ENCODE data around the gene PBX1. TPM values are rescaled to one million over a fixed set of nuclear protein-coding genes. Genes with fewer than 3 reads are reported as not detected.

The PBX1 gene
- total RNA-seq, 2 donors from 2014 or later = 50.5 to 53.1 TPM

DNA sequence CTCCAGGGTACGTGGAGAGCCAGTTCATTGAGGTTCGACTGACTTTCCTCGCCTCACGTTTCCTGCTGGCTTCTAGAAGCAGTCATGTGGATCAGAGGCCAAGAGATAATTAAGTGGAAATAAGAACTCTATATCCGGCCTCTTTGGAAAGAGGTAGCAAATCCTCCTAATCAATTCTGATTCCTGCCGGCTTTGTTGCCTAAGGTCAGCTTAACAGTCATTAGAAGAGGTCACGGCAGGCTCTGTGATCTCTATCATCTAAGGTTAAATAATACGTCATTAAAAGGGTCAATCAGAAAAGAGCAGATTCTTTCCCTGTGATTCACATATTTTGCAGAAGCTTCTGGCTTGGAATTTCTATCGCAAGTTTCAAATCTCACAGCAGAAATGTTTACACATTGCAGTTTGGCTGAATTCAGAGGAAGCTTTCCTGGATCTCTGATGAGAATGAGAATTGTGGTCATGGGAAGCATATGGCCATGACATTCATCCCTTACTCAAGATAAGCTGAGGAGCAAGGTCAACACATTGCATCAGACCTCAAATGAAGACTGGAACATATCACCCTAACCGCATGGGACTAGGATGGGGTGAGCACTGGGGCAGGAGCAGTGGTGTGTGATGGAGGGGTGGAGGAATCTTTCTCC is 189.4 kb downstream of the PBX1 start:
- peak; percentile 57 for ATAC-seq (ENCODE audit: insufficient number of reproducible peaks, low FRiP score, low read depth)
- TF ChIP-seq, protein P1, sequence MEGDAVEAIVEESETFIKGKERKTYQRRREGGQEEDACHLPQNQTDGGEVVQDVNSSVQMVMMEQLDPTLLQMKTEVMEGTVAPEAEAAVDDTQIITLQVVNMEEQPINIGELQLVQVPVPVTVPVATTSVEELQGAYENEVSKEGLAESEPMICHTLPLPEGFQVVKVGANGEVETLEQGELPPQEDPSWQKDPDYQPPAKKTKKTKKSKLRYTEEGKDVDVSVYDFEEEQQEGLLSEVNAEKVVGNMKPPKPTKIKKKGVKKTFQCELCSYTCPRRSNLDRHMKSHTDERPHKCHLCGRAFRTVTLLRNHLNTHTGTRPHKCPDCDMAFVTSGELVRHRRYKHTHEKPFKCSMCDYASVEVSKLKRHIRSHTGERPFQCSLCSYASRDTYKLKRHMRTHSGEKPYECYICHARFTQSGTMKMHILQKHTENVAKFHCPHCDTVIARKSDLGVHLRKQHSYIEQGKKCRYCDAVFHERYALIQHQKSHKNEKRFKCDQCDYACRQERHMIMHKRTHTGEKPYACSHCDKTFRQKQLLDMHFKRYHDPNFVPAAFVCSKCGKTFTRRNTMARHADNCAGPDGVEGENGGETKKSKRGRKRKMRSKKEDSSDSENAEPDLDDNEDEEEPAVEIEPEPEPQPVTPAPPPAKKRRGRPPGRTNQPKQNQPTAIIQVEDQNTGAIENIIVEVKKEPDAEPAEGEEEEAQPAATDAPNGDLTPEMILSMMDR (IDR thresholded peaks at IDR 0.05) = no peak
- Histone ChIP-seq H3K4me3 (no peak overlapping the region), H3K9me3 (no peaks in the 10 kb centered on the region), H3K27me3 (replicated peaks; ENCODE audit: insufficient read depth) (no peaks in the 10 kb centered on the region), H3K4me1 (ENCODE audit: control insufficient read depth in 1 of 2, low read depth in 2 of 2) (peaks cover 19 to 38% of the 10 kb centered on the region in 2 donors), H3K36me3 (no peaks in the 10 kb centered on the region), H3K27ac (peak overlapping the region in 1 of 2 donors; percentile 5)
- no peak for DNase-seq (ENCODE audit: low spot score)

DNA sequence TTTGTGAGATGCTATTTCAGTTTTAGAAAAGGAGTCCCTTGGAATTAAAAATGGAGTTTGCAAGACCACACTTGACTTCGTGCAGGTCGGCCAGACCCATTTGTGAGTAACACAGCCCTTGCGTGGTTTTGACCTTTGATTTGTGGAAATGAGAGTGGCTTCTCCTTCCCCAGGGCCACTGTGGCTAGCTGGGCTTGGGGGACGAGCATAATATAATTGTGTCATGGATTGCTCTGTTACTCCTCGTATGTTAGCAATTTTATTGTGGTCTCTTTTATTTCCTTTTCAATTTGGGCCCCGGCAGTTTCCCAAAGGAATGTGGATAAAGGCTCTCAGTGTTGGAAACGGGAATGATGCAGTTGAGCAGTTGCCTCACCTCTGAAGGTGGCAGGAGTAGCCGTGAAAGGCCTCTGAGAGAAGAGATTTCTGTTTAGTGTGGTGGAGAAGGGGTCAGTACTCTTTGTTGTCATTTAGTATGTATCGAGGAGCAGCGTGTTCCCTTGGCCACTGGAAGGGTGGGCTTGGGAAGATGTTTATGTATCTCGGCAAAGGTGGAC is 194.6 kb downstream of the PBX1 start:
- H3K9me3 ChIP-seq = no peaks in the 10 kb centered on the region
- H3K27me3 ChIP-seq (replicated peaks; ENCODE audit: insufficient read depth) = no peaks in the 10 kb centered on the region
- H3K4me3 ChIP-seq = peak overlapping the region; percentile 69
- ATAC-seq (ENCODE audit: insufficient number of reproducible peaks, low FRiP score, low read depth) = no peak
- H3K36me3 ChIP-seq = no peaks in the 10 kb centered on the region
- H3K27ac ChIP-seq = peak overlapping the region; percentile 69 to 78
- TF ChIP-seq, protein P1 (IDR thresholded peaks at IDR 0.05) = no peak
- no peak for DNase-seq (ENCODE audit: low spot score)
- peaks cover 21 to 50% of the 10 kb centered on the region in 2 donors for H3K4me1 ChIP-seq (ENCODE audit: control insufficient read depth in 1 of 2, low read depth in 2 of 2)

GRCh38 chr1:164754088-164754600 is 195.2 kb downstream of the PBX1 start:
- H3K4me1 ChIP-seq (ENCODE audit: control insufficient read depth in 1 of 2, low read depth in 2 of 2) = peaks cover 17 to 53% of the 10 kb centered on the region in 2 donors
- no peak for DNase-seq (ENCODE audit: low spot score)
- no peaks in the 10 kb centered on the region for H3K36me3 ChIP-seq
- peak; percentile 31 for ATAC-seq (ENCODE audit: insufficient number of reproducible peaks, low FRiP score, low read depth)
- H3K27ac ChIP-seq = peak overlapping the region; percentile 69 to 78
- H3K27me3 ChIP-seq (replicated peaks; ENCODE audit: insufficient read depth) = no peaks in the 10 kb centered on the region
- no peaks in the 10 kb centered on the region for H3K9me3 ChIP-seq
- H3K4me3 ChIP-seq = peak overlapping the region; percentile 69
- TF ChIP-seq, protein P1 (IDR thresholded peaks at IDR 0.05) = no peak

DNA sequence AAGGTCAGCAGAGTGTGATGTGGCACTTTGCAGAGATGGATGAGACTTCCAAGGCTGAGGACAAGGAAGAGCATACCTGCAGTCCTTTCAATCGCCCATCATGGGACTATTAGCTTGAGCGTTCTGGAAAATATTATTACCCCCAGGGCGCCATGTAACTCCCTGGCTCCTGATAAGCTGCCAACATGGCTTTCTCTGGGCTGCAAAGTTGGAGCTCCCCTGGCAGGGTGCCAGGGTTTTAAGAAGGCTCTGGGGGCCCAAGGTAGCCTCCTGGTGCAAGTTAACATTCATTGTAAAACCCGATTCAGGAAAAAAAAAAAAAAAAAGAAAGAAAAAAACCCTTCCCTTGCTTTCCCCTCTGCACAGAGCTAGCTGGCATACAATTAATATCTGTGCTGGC is 196.7 kb downstream of the PBX1 start:
- DNase-seq (ENCODE audit: low spot score) = no peak
- Histone ChIP-seq H3K27me3 (replicated peaks; ENCODE audit: insufficient read depth) (no peaks in the 10 kb centered on the region), H3K36me3 (no peaks in the 10 kb centered on the region), H3K4me3 (no peak overlapping the region), H3K27ac (no peak overlapping the region), H3K4me1 (ENCODE audit: control insufficient read depth in 1 of 2, low read depth in 2 of 2) (peaks cover 15 to 62% of the 10 kb centered on the region in 2 donors), H3K9me3 (no peaks in the 10 kb centered on the region)
- TF ChIP-seq, protein P1 (IDR thresholded peaks at IDR 0.05) = no peak
- no peak for ATAC-seq (ENCODE audit: insufficient number of reproducible peaks, low FRiP score, low read depth)

DNA sequence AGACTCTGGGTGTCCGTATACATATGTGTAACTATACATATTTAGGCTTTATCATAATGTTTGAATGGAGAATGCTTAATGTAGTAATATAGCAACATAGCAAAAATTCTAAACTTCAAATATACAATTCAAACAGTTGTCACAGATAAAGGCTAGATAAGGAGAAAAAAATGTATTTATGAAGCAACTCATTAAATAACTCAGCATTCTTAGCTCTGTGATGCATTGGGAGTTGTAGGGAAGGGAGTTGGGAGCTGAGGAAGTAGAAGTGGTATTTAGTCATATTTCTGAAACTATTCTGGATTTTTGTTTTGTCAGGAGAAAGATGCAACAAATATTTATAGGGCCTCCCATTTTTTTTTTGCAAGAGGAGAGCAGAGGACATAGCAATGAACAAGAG is 197.8 kb downstream of the PBX1 start:
- Histone ChIP-seq H3K4me1 (ENCODE audit: control insufficient read depth in 1 of 2, low read depth in 2 of 2) (peaks cover 15 to 68% of the 10 kb centered on the region in 2 donors), H3K4me3 (no peak overlapping the region), H3K27ac (no peak overlapping the region), H3K9me3 (no peaks in the 10 kb centered on the region), H3K36me3 (no peaks in the 10 kb centered on the region), H3K27me3 (replicated peaks; ENCODE audit: insufficient read depth) (no peaks in the 10 kb centered on the region)
- DNase-seq (ENCODE audit: low spot score) (no peak), ATAC-seq (ENCODE audit: insufficient number of reproducible peaks, low FRiP score, low read depth) (no peak)
- TF ChIP-seq, protein P1 (IDR thresholded peaks at IDR 0.05) = no peak
